LNCAP (cell line): Measurements from ENCODE around the gene YTHDF1.

Experiments used
- CTCF ChIP-seq: fragments of 450-650 bp; IDR thresholded peaks from 2 replicates; pipeline ENCODE4 v1.5.1; 2017; ENCODE audit warnings: mild to moderate bottlenecking

The YTHDF1 gene

GRCh38 chr20:63183422-63184146, 32.3 kb downstream of the YTHDF1 start:
- peak; percentile 98 for TF ChIP-seq CTCF

DNA sequence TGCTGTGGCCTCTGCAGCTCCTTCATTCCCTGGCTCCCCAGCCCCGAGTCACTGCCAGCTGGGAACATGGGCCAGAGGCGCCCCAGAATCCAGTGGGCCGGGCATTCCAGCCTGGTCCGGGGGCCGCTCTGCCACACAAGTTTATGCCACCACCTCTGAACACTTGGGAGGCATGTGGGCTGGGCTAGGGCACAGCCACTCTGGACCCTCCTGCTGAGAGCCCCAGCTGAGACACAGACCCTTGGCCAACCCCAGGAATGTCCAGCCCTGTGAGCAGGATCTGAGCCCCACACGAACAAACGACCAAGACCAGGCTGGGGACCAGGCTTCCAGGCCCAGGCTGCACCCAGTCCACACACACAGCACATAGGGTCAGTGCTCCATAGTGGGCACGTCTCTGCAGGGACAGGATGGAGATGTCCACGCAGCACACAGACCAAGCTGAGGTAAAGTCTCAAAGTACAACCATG, 33.0 kb downstream of the YTHDF1 start:
- TF ChIP-seq CTCF, result no peak

- no peak for TF ChIP-seq CTCF
Observed at GRCh38 chr20:63182425-63182824, 33.5 kb downstream of the YTHDF1 start.

DNA sequence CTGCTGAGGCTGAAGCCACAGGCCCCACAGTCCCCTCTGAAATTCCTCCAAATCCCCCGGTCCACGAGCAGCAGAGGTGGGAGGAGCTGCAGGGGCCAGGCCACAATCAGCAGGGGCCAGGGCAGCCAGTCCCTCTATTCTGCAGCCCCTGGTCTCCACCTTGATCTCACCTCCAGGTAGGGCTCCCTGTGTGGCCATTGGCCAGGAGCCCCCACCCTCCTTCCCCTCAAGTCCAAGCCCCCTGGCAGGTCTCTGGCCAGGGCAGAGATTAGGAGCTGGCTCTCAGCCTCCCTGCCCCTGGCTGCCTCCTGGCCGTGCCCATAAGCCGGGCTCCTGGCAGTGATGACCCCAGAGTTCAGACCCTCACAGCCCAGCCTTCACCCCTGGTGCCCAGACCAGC, 34.7 kb downstream of the YTHDF1 start:
- TF ChIP-seq CTCF, result no peak

- TF ChIP-seq CTCF, result no peak
Observed at GRCh38 chr20:63180569-63181185, 35.3 kb downstream of the YTHDF1 start.

GRCh38 chr20:63179687-63180568, 36.0 kb downstream of the YTHDF1 start:
- no peak for TF ChIP-seq CTCF

- TF ChIP-seq CTCF, result peak; percentile 76
Observed at GRCh38 chr20:63178889-63179686, 36.8 kb downstream of the YTHDF1 start.
